ENCODE data around the gene DEFB118.
"Not testable (repeated sequence)": the region's sequence is repeated elsewhere in the genome, so short reads cannot be mapped to it uniquely, and the experiment has no call there.

Gene DEFB118, protein sequence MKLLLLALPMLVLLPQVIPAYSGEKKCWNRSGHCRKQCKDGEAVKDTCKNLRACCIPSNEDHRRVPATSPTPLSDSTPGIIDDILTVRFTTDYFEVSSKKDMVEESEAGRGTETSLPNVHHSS

DNA sequence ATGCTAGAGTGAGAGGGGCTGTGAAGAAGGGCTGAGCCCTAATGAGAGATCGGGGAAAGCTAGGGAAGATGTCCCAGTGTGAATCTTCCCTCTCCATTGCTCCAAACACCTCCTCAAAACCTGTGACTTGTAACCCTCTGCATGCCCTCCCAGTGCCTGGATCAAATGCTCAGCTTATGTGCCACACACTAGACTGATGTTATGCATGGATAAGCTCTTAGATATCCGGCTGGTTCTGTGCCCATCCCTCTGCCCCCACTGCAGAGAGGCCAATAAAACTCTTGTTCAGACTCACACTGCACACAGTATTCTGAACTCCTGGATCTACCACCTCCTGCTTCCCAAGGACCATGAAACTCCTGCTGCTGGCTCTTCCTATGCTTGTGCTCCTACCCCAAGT lies at the start of gene DEFB118:
Gene DEFB118 (plus strand): TSS at position 301 of the 400 bp plus-strand sequence. CDS start 50 bp downstream, at position 351.
- no peak for DNase-seq

DNA sequence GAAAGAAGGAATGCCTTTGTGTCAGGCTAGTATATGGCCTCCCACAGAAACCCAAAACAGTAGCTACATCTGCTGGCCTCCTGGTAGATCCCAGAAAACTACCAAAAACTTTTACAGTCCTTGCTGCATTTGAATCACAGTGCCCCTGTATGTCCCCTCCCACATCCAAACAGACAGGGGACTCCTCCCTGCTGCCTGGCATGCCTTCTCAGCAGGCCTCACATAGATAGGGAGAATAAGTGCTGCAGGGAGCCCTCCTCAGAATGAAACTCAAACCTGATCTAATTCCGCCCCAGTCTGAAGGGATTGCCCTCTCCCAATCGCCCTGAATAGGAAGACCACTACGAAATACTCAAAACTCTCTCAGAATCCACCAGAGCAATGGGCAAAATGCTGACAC lies 45.9 kb upstream of the DEFB118 start:
- no peak for DNase-seq

DNA sequence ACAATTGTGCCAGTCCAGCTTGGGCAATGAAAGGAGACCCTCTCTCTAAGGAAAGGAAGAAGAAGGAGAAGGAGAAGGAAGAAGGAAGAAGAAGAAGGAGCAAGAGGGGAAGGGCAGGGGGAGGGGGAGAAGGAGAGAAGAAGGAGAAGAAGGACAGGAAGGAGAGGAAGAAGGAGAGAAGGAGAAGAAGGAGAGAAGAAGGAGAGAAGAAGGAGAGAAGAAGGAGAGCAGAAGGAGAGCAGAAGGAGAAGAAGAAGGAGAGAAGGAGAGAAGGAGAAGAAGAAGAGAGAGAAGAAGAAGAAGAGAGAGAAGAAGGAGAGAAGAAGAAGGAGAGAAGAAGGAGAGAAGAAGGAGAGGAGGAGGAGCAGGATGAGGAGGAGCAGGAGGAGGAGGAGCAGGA lies 37.5 kb upstream of the DEFB118 start:
- DNase-seq, result no peak

DNA sequence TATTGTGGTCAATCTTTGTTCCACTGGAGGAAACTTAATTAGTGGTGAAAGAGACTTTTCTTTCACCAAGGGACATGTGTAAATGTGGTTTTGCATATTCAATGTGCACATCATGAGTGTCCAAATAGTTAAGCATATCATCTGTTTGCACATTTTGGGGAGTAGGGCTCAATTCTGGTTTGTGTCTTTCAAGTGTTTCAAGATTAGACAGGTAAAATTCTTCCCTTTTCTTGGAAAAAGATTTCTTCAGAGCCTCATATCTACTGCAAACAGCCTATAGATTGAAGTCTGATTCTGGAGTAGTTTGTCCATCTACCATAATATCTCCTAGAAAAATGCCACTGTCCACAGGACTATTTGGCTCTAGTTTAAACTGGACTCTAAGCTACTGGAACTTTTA lies 26.9 kb upstream of the DEFB118 start:
- no peak for DNase-seq

DNA sequence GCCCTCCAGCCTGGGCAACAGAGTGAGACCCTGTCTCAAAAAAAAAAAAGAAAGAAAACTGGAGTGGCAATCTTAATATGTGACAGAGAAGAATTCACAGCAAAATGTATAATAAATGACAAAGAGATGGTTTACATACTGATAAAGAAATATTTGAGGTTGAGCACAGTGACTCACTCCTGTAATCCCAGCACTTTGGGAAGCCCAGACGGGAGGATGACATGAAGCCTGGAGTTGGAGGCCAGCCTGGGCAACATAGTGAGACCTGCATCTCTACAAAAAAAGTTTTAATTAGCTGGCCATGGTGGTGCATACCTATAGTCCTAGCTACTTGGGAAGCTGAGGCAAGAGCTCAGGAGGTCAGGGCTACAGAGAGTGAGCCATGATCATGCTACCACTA lies 12.4 kb upstream of the DEFB118 start:
- DNase-seq, result no peak

DNA sequence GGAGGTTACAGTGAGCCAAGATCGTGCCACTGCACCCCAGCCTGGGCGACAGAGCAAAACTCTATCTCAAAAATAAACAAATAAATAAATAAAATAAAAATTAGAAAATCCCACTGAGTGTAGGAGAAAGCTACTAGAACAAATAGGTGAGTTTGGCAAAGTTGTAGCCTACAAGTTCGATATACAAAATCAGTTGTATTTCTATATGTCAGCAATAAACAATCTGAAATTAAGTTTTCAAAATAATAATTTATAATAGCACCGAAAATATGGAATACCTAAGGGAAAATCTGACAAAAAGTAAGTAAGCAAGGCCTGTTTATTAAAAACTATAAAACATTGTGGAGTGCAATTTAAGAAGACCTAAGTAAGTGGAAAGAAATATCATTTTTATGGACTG lies 5.1 kb upstream of the DEFB118 start:
- no peak for DNase-seq

DNA sequence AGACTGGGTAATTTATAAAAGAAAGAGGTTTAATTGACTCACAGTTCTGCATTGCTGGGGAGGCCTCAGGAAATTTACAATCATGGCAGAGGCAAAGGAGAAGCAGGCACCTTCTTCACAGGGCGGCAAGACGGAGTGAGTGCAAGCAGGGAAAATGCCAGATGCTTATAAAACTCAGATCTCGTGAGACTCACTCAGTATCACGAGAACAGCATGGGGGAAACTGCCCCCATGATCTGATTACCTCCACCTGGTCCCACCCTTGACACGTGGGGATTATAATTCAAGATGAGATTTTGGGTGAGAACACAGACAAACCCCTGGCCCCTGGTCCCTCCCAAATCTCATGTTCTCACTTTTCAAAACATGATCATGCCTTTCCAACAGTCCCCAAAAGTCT lies 4.1 kb upstream of the DEFB118 start:
- not testable (repeated sequence) for DNase-seq

DNA sequence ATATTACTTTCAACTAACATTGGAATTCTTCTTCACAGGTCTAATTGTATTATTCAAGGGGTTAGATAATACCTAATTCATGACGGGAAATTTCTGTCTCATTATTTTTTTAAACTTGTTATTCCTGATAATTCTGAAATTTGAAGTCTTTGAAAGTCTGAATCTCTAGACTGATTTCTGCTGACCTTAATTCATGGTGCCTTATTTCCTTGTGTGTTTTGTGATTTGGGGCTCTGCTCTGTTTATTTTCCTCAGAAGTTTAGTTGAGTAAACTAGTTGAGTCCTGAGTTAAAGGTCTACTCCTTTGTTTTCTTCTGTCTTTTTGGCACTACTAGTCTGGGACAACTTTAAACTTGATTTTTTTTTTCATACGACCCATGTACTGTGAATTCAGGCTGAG lies 5.9 kb downstream of the DEFB118 start:
- no peak for DNase-seq

DNA sequence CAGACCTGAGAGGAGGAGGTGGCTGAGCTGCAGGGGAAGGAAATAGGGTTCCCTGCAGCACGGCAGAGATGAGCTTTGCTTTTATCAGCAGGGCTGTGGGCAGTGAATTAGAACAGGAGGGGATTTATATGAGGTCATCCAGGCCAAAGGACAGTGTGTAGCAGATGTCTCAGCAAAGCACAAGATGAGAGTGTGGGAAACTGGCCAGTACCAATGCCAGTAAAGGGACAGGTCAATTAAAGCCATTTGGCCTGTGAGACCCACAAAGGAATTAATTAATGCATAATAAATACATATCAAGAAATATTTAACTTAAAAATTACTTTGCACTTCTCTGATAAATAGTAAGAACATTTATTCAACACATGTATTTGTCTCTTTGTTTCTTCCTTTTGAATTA lies 22.1 kb downstream of the DEFB118 start, which contains the start of gene DEFB119:
Gene DEFB119 (minus strand): TSS at position 101 of the 400 bp plus-strand sequence. CDS start 107 bp downstream, outside the sequence.
- no peak for DNase-seq

DNA sequence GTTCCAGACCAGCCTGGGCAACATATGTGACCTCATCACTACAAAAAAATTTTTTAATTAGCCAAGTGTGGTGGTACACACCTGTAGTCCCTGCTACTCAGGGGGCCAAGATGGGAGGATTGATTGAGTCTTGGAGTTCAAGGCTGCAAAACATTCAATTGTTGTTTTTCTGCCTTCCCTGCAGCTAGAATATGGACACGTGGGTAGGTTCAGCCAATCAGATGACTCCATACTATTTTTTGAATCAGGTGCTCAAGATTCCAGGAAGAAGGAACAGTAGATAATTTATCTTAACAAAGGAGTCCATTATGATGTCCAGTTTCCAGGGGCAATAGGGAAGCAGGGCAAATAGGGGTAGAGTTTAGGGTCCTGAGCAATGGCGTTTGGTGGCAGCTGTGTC lies 24.4 kb downstream of the DEFB118 start:
- DNase-seq, result no peak

DNA sequence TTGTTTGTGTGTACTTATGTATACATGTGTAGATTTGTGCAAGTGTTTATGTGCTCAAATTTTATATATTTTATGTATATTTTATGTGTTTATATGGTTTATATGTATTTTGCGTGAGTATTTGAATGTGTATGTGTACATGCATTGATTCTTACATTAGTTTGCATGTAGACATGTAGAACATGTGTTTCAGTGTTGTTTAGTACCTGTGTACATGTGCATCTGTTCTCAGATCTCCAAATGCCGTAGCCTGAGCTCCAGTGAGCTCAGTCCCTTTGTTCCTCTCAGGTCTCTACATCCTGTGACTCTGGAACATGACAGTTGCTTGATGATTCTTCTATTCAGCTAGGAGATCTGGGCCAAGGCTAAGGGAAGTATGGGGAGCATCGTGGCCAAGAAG lies 26.5 kb downstream of the DEFB118 start:
- DNase-seq, result no peak

DNA sequence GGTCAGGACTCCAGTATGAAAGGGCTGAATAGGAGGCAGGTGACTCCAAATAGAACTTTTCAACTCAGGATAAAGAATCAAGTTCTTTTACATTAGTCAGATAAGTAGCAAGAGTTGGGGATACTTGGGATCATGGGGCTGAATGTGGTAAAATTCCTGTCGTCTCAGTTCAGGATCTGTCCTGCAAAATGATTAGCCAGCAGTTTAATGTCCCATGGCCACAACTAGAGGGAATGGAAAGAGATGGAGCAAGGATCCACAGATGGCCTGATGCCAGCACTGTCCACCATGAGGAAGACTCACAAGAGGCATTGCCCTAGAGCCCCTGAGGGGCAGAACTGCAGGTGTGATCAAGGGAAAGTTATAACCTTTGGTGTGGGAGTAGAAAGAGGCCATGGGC lies 35.5 kb downstream of the DEFB118 start:
- no peak for DNase-seq

DNA sequence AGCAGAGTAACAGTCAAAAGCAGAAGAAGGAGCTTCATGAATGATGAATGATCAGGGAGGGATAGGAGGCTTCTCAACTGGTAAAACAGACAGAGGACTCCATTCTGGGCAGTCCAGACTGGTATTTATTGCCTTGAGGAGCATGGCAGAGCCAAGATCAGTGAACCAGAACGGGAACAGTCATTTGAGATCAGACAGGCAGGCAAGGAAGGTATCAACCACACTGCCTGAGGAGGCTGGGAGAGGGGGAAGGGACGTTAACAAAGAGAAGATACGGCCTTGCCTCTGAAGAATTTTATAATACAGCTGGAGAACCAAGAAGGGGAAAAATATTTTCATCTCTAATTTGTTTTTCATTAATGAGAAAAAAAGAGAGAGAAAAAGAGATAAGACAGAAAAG lies 37.7 kb downstream of the DEFB118 start, which contains the start of gene DEFB121:
Gene DEFB121 (minus strand): TSS at position 101 of the 400 bp plus-strand sequence. CDS start 63 bp downstream, at position 38.
- DNase-seq, result no peak

DNA sequence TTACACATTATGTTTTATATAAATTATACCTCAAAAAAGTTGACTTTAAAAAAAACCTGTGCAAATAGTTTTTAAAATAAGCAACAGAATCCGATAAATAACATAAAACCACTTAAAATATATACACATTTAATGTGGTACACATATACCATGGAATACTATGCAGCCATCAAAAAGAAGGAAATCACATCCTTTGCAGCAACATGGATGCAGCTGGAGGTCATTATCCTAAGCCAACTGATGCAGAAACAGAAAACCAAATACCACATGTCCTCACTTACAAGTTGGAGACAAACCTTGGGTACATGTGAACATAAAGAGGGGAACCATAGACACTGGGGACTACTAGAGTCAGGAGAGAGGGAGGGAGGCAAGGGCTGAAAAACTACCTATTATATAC lies 41.6 kb downstream of the DEFB118 start:
- DNase-seq, result no peak

DNA sequence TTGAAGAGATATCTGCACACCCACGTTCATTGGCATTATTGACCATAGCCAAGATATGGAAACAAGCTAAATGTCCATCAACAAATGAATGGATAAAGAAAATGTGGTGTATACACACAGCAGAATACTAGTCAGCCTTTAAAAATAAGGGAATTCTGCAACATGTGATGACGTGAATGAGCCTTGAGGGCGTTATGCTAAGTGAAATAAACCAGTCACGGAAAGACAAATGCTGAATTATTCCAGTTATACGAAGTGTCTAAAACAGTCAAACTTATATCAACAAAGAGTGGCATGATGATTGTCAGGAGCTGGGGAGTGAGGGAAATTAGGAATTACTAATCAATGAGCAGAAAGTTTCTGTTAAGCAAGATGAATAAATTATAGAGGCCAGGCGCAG lies 46.0 kb downstream of the DEFB118 start:
- no peak for DNase-seq

DNA sequence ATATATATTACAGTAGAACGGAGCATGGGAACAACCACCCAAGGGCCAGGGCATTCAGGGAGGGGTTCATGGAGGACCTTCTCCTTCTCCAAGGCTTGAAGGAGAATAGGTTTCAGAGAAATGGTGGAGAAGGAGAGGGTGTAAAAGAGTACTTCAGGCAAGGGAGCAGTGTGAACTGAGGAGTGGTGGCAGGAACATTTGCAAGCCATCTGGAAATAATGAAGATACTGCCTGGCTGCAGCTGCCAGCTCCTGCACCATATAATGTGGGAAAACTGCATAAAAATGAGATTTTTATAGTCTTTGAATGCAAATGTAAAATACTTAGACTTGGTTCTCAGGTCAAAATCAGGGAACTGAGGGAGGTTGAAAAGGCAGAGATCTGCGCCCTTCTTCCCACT lies 47.3 kb downstream of the DEFB118 start:
- no peak for DNase-seq

DNA sequence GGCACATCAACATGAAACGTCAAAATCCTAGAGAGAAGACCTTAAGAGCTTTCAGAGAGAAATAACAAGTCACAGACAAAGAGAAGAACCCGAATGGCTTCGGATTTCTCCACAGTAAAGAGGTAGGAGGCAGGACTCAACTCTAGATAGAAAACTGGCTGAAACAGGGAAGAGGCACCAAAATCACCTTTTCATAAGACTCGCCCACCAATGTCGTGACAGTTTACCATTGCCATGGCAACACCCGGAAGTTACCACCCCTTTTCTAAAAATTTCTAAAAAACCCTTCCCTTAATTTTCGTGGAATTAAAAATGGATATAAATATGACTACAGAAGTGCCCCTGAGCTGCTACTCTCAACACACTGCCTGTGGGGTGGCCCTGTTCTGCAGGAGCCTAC lies 49.9 kb downstream of the DEFB118 start:
- no peak for DNase-seq

Measured in C1 segment of cervical spinal cord (tissue), 14 donors.